GM12875 (cell line): ENCODE results near the gene MTERF4.
"Not testable (repeated sequence)": the region's sequence is repeated elsewhere in the genome, so short reads cannot be mapped to it uniquely, and the experiment has no call there.

Experiments
- H3K4me3 ChIP-seq: one replicate; pipeline ENCODE4 v1.5.1; 2011; ENCODE audit warnings: low read depth, low read length, control low read depth
- CTCF ChIP-seq: IDR thresholded peaks from 2 replicates; pipeline ENCODE4 v1.5.1; 2011; ENCODE audit warnings: low read depth, mild to moderate bottlenecking, control low read depth, inconsistent platforms, low read length, moderate library complexity, borderline replicate concordance; ENCODE audit not compliant: insufficient read depth

Gene MTERF4

DNA sequence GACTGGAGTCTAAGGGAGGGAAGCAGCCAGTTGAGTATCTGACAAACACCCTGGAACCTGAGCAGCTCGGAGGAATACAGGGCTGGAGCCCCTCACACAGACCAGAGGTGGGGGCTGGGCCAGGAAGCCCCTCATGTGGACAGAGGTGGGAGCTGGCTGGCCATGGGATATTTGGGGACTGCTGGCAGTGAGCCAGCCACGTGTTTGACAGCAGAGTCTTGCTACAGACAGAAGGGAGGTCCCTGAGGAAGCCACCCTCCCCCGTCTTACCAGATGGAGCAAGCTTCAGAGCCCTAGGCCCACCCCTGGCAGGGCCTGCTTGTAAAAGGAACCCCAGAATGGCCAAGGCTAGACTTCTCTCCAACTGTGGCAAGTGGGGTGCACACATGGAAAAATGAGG, 3.6 kb upstream of the MTERF4 start:
- no peak overlapping the region for H3K4me3 ChIP-seq
- no peak for TF ChIP-seq CTCF

DNA sequence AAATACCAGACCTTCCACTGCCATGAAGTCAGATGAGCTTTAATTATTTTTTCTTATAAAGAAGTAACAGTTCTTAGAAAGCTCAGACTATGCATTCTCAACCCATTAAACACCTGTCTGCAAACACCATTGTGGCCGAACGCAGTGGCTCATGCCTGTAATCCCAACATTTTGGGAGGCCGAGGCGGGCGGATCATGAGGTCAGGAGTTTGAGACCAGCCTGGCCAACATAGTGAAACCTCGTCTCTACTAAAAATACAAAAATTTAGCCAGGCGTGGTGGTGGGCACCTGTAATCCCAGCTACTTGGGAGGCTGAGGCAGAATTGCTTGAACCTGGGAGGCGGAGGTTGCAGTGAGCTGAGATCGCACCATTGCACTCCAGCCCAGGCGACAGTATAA, 2.5 kb upstream of the MTERF4 start:
- H3K4me3 ChIP-seq: not testable (repeated sequence)

- peak overlapping the region; percentile 86 for H3K4me3 ChIP-seq
- no peak for TF ChIP-seq CTCF
Measured at GRCh38 chr2:241103176-241103595, 1.1 kb upstream of the MTERF4 start.

DNA sequence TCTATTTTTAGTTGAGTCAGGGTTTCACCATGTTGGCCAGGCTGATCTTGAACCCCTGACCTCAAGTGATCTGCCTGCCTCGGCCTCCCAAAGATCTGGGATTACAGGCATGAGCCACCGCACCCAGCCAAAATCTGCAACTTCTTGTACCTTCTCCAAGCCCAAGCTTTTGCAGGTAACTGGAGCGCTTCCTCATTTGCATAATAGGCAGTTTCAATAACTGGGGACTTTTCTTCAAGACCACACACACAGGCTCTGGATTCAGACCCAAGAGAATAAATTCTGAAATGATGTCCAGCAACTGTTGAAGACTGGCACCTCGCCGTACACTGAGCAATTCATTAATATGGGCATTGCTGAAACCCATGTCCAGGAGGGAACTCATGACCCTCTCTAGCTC, 2.8 kb downstream of the MTERF4 start:
- no peak for TF ChIP-seq CTCF
- H3K4me3 ChIP-seq: peak overlapping the region; percentile 3

GRCh38 chr2:241096979-241097378, 5.1 kb downstream of the MTERF4 start:
- no peak overlapping the region for H3K4me3 ChIP-seq
- no peak for TF ChIP-seq CTCF

GRCh38 chr2:241095594-241096290, 6.3 kb downstream of the MTERF4 start:
- TF ChIP-seq CTCF: no peak
- no peak overlapping the region for H3K4me3 ChIP-seq

GRCh38 chr2:241094924-241095420, 7.1 kb downstream of the MTERF4 start:
- TF ChIP-seq CTCF: no peak

More at GRCh38 chr2:241094924-241095420, 7.1 kb downstream of the MTERF4 start:
- no peak overlapping the region for H3K4me3 ChIP-seq
